Measurements from ENCODE around the gene OASL. TPM values are rescaled to one million over a fixed set of nuclear protein-coding genes. Genes with fewer than 3 reads are reported as not detected.

OASL gene
- polyA plus RNA-seq, 1 of the 3 experiments (the other 2 are of a cell fraction): 0.41 TPM

DNA sequence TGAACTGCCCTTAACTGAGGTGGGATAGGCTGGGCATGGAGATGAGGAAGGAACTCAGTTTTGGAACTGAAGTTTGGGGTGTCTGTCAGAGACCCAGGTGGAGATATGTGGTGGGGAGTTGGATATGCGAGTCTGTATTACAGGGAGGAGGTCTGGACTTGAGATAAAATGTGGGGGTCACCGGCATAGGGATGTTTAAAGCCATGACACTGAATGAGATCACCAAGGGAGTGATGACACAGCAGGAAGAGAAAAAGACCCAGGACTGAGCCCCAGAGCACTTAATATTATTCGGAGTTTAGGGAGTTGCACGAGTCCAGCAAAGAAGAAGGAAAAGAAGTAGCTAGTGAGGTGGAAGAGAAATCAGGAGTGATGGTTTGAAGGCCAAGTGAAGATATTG, 4.0 kb upstream of the OASL start:
- ChIA-PET POLR2A (interaction anchor here (0.7 kb wide), 1 partner anchor 332 kb away, joined by 6 read pairs; no protein-coding TSS in a partner anchor), CTCF (no interaction called here)
- 58% methylated on average over 4 of the region's 4 CpGs for WGBS (ENCODE audit: low lambda C conversion rate)
- no peaks in the 10 kb centered on the region for H4K20me1 ChIP-seq (ENCODE audit: insufficient read depth)
- no peaks in the 10 kb centered on the region for H3K9me2 ChIP-seq
- no peak for TF ChIP-seq NFIC (IDR thresholded peaks at IDR 0.05; ENCODE audit: borderline replicate concordance)
- TF ChIP-seq NRF1 (IDR thresholded peaks at IDR 0.05; ENCODE audit: low read depth, low read length): no peak
- TF ChIP-seq TCF12 (IDR thresholded peaks at IDR 0.05): no peak
- H3K27ac ChIP-seq (ENCODE audit: low read depth in 2 of 2, low read length in 1 of 2): no peak overlapping the region
- no peak overlapping the region for H3K9ac ChIP-seq
- no peaks in the 10 kb centered on the region for H3K36me3 ChIP-seq (replicated peaks in 1 of 2; ENCODE audit: control insufficient read depth in 1 of 2, insufficient read depth in 2 of 2, low read length in 1 of 2)
- H3F3A ChIP-seq (replicated peaks; ENCODE audit: insufficient read depth): no peaks in the 10 kb centered on the region
- H3K79me2 ChIP-seq (ENCODE audit: insufficient read depth): no peaks in the 10 kb centered on the region
- H3K4me2 ChIP-seq: no peak overlapping the region
- no peaks in the 10 kb centered on the region; the same call in 1 of the 2 replicates for H3K27me3 ChIP-seq (ENCODE audit: insufficient read depth)
- no peak overlapping the region for H3K4me3 ChIP-seq (ENCODE audit: low read depth in 2 of 2, low read length in 1 of 2)
- H3K4me1 ChIP-seq (ENCODE audit: control insufficient read depth in 1 of 2, insufficient read depth in 2 of 2, low read depth in 1 of 2, low read length in 1 of 2): peaks cover 0 to 7% of the 10 kb centered on the region in 2 experiments; a peak in 1 of 4 replicates
- no peak for DNase-seq
- no peaks in the 10 kb centered on the region for H3K9me3 ChIP-seq
- H2AFZ ChIP-seq (ENCODE audit: low read depth): no peak overlapping the region

DNA sequence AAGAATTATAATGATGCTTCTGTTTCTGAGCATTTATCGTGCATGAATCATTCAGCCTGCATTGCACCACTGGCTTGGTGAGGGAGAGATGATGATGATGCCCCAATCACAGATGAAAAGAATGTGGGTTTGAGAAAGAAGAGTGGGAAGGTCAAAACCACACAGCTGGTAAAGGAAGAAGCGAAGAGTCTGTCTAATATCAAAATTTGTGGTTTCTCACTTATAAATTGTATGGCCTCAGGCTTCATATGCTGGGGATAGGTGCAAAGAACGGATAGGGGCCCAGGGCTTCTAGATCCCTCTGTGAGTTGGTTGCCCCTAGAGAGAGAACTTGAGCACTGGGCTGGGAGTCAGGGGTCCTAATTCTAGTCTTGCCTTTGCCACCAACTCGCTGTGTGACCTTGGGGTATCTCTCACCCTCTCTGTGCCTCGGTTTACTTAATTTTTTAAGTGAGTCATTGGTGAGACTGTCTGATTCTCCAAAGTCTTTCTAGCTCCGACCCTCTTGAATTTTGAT, 2.2 kb downstream of the OASL start:
- no peaks in the 10 kb centered on the region for H3K9me2 ChIP-seq
- H3K27me3 ChIP-seq (ENCODE audit: insufficient read depth): no peaks in the 10 kb centered on the region
- WGBS (ENCODE audit: low lambda C conversion rate): 51% methylated on average over 6 of the region's 6 CpGs
- TF ChIP-seq RXRA (IDR thresholded peaks at IDR 0.05; ENCODE audit: borderline replicate concordance, low read depth) (no peak), YY1 (IDR thresholded peaks at IDR 0.05; ENCODE audit: low read depth) (no peak), CHD2 (IDR thresholded peaks at IDR 0.05; ENCODE audit: low read length, partially characterized antibody) (no peak), NRF1 (IDR thresholded peaks at IDR 0.05; ENCODE audit: low read depth, low read length) (no peak), MXI1 (IDR thresholded peaks at IDR 0.05; ENCODE audit: low read depth, low read length) (no peak), NFIC (IDR thresholded peaks at IDR 0.05; ENCODE audit: borderline replicate concordance) (peak; percentile 18; the same call in 1 of the 2 replicates), JUND (IDR thresholded peaks at IDR 0.05) (peak; percentile 17; the same call in 1 of the 2 replicates), RFX5 (IDR thresholded peaks at IDR 0.05; ENCODE audit: low read length) (no peak), ZBTB33 (IDR thresholded peaks at IDR 0.05; ENCODE audit: borderline replicate concordance, low read depth) (no peak), FOSL2 (IDR thresholded peaks at IDR 0.05; ENCODE audit: borderline replicate concordance, low read depth) (peak; percentile 64; the same call in 1 of the 2 replicates), ELF1 (IDR thresholded peaks at IDR 0.05) (no peak), SMC3 (IDR thresholded peaks at IDR 0.05; ENCODE audit: low read depth, low read length) (no peak), TCF12 (IDR thresholded peaks at IDR 0.05) (peak; percentile 73), GABPA (IDR thresholded peaks at IDR 0.05; ENCODE audit: low read depth) (no peak), REST (IDR thresholded peaks at IDR 0.05; ENCODE audit: low read depth, low read length) (no peak), SIN3A (IDR thresholded peaks at IDR 0.05; ENCODE audit: borderline replicate concordance, low read depth, low read length) (no peak), FOXM1 (IDR thresholded peaks at IDR 0.05; ENCODE audit: low read depth) (no peak)
- TF ChIP-seq, protein P1, sequence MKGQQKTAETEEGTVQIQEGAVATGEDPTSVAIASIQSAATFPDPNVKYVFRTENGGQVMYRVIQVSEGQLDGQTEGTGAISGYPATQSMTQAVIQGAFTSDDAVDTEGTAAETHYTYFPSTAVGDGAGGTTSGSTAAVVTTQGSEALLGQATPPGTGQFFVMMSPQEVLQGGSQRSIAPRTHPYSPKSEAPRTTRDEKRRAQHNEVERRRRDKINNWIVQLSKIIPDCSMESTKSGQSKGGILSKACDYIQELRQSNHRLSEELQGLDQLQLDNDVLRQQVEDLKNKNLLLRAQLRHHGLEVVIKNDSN (IDR thresholded peaks at IDR 0.05; ENCODE audit: borderline replicate concordance, low read depth): no peak
- H3K9ac ChIP-seq: no peak overlapping the region
- H3K4me3 ChIP-seq (ENCODE audit: low read depth in 2 of 2, low read length in 1 of 2): no peak overlapping the region
- no peaks in the 10 kb centered on the region for H3K9me3 ChIP-seq
- CTCF ChIA-PET: interaction anchor here (1.5 kb wide), 1 partner anchor 25 kb away, joined by 4 read pairs; no protein-coding TSS in a partner anchor
- POLR2A ChIA-PET: no interaction called here
- H3K36me3 ChIP-seq (replicated peaks in 1 of 2; ENCODE audit: control insufficient read depth in 1 of 2, insufficient read depth in 2 of 2, low read length in 1 of 2): no peaks in the 10 kb centered on the region
- H3F3A ChIP-seq (replicated peaks; ENCODE audit: insufficient read depth): peaks cover 8% of the 10 kb centered on the region
- no peak for DNase-seq
- H4K20me1 ChIP-seq (ENCODE audit: insufficient read depth): no peaks in the 10 kb centered on the region
- 0 out of 2 replicates have a peak overlapping the region, but pooled peaks have one; percentile 29 for H2AFZ ChIP-seq (ENCODE audit: low read depth)
- no peaks in the 10 kb centered on the region for H3K79me2 ChIP-seq (ENCODE audit: insufficient read depth)
- peaks cover 7 to 36% of the 10 kb centered on the region in 2 experiments; a peak in 2 of 4 replicates for H3K4me1 ChIP-seq (ENCODE audit: control insufficient read depth in 1 of 2, insufficient read depth in 2 of 2, low read depth in 1 of 2, low read length in 1 of 2)
- H3K4me2 ChIP-seq: peak overlapping the region; percentile 46; the same call in 1 of the 2 replicates
- no peak overlapping the region for H3K27ac ChIP-seq (ENCODE audit: low read depth in 2 of 2, low read length in 1 of 2)

All from SK-N-SH (cell line).